ENCODE measurements around the gene SPEF2.

The SPEF2 gene

DNA sequence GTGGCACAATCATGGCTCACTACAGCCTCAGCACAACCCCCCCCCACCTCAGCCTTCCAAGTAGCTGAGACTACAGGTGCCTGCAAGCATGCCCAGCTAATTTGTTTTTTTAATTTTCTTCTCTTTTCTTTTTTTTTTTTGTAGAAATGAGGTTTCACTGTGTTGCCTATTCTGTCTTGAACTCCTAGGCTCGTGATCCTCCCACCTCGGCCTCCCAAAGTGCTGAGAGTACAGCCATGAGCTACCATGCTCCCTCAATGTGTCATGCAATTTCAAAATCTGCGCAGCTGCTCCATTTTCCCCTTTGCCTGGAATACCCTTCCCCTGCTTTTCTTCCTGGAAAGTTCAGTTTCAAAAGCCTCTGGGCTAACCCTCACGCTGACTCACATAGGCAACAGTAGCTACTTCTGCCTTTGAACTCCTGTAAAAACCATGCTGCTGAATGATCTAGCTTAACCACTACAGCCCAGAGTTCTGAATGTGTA, 168.0 kb downstream of the SPEF2 start:
- peak; percentile 55 for DNase-seq

DNA sequence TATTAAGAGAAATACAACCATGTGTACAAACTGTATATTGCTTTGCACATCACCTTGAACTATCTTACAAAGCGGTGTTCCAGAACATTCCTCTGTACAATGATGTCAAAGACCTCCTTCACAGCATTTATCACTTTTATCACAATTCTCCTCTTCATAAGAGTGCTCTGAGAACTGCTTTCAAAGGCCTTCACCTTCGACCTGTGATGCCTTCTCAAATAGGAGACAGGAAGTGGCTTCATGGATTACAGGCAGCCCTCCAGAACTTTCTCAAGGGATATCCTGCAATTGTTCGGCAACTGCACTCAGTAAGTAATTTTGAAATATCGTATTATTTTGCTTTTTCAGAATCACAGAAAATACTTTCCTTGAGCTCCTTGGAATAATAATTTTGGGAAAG, 171.1 kb downstream of the SPEF2 start:
- no peak for DNase-seq

DNA sequence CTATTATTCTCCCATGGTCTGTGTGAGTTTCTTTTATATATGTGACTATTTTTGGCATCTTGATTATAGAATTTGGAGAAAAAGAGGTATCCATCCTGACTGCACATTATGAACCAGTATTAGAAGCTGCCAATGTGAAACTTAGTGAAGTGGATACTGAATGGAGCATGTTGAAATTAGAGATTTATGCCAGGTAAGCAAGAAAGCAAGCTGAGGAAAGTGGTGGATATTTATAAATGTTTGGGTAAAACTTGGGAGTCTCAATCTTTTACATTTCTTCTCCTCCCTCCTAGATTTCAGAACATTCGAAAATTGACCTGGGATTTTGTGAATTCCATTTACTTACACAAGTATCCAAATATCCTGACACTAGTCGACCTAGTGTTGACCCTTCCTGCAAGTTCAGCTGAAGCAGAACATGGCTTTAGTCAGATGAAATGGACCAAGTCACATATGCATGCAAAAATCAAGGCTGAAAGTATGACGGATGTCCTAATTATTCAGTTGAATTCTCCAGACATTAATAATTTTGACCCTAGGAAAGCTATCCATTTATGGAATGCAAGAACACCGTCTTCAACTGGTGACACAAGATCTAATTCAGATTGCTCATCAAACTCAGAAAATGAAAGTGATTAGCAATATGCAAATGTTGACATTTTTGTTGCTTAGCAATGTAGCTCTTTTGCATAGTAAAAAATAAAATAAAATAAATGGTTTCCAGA, 172.2 kb downstream of the SPEF2 start:
- DNase-seq: peak; percentile 64

DNA sequence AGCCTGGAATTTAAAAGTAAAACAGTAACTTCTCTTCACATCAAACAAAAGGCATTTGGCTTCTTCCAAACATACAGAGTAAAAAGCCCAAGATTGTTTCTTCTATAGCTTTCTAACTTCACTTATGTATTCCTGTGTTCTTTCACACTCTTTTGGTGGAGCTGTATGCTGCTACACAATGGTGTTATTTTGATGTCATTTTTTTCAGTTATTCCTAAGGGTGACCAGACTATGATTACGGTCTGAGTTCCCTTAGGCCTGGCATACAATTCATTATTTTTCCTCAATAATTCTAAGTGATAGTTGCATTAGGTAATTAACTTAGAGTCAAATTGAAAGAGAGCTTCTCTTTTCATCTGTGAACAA, 172.8 kb downstream of the SPEF2 start:
- DNase-seq: no peak

DNA sequence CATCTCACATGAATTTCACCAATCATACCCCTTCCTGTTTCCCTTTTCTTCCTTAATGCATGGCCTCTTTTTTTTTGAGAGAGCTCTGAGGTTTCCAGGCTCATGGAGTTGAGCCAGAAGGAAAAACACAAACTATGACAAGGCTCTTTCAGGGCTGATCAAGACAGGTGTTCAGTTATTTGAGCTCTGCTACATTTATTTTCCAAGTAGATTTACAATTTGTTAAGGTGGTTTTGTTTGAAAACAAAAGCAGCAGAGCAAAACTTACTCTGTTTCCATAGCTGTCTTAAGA, 176.6 kb downstream of the SPEF2 start:
- no peak for DNase-seq

DNA sequence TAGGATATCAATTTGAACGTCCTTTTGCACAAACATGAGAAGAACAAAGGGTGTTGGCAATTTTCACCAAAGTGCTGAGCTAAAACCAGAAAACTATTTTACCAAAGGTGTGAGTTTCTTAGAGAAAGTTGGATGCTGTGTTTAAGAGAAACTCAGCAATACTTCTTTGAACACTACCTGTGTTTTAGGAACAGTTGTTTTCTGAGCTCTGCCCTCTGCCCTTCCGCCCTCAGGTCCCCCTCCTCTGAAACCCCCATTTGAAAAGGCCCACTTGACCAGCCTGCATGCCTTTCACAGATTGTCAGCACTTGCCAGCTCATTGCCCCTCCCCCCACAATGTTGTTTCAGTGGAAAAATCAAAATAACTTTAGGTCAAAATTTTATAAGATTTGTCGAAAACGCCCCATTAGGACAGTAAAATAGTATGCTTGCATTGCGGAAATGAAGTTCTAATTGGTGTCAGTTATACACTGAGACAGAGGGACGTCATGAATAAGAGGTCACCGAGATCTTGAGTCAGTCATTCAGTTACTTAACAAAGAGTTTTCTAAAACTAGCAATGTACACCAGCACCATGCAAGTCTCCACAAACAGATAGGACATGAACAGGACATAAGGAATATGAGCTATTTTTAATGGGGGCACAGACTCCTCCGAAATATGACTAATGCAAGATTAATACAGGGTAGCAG, 177.2 kb downstream of the SPEF2 start:
- DNase-seq: no peak

DNA sequence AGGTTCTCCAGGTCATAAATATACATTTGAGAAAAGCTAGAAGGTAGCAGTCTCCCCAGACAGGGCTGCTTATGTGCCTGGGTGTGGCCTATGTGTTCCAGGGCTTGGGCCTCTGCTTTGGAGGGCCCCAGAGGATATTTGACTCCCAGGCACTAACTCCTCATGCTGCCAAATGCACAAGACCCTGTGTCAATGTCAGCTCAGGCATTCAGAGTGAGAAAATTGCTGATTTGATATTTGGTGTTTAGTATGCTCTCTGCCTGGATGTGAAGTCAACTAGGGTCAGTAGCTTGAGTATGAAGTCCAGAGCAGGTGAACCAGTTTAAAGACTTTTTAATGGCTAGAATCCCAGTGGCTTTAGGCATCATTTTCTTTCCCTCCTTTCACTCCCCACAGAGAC, 181.5 kb downstream of the SPEF2 start:
- DNase-seq: no peak

DNA sequence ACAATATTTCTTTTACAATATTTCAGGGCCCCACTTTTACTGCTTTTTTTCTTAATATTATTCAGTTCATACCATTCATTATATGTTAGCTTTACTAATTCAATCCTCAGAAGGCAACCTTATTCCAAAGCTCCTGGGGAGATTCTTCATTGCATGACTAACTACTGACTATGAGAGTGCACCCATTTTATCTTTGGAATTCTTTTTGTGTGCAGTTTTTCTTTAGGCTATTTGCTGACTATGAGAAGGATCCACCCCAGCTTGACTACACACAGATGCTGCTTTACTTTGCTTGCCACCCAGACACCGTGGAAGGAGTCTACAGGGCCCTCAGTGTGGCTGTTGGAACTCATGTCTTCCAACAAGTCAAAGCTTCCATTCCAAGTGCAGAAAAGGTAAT, 182.1 kb downstream of the SPEF2 start:
- no peak for DNase-seq

DNA sequence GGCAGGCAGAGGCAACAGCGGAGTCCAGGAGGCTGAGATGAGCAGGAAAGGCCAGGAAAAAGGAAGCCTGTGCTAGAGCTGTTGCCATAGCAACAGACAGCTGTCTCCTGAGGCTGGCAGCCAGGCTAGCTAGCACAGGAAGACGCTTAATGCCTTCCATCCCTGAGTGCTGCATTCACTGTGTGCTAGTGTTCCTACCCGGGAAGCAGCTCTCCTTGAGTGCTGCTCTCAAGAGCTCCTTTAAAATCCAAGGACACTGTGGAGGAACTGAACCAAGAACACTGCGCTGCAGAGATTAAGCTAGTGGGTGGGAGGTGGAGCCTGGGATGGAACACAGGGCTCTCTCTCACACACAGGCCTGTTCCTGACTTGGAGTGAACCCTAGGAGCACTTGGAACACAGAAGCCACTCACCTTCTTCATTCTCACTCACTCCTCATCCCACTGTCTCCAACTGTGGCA, 185.6 kb downstream of the SPEF2 start:
- DNase-seq: no peak

DNA sequence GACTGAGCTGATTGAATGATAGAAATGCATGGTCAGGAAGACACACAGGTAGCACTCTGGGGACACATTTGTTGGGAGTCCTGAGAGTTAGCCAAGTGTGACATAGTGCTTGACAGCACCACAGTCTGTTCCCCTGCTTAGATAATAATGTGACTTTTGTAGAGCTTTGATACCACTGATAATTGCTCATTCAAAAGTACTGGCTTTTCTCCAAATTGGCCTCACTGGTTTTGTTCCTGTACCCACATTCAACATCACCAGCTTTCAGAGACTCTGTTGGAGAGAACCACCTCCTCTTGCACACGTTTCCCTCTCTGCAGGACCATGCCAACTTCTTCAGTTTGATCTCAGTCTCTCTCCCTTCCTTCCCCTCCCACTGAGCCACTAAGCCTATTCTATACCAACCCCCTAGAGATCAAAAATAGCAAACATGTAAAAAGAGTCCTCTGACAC, 186.6 kb downstream of the SPEF2 start:
- DNase-seq: no peak

DNA sequence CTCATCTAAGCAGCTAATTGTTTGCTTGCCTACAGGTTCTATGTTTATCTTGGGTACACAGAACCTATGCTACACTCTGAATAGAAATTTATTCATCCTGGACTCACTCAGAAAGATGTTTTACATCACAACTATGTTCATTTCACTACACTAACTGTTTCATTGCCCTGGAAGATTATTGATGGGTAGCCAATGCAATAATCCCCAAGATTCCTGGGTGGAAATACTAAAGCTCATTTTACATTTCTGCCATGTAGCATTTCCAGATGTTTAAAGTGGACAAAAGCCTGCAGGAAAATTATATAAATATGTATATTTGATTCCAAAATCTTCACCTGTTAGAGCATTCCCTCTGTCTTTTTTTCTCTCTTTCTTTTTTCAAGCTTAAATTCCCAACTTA, 187.2 kb downstream of the SPEF2 start:
- DNase-seq: no peak

DNA sequence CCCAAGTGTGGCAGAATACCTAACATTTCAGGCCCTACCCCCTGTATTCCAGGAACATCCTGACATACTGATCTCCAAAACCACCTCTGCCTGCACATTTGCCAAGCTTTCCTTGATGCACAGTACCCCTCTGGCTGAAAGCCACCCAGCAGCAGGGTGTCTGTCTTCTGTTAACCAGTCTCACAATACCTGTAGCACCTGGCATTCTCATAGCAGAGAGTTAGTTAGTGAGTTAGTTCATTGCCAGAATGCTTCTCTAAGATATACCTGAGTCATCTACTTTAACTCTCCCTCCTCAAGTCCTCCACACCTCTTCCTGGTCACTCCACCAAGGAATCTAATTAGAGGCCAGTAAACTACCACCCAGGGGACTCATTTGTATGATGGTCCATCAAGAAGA, 192.9 kb downstream of the SPEF2 start:
- peak; percentile 64 for DNase-seq

DNA sequence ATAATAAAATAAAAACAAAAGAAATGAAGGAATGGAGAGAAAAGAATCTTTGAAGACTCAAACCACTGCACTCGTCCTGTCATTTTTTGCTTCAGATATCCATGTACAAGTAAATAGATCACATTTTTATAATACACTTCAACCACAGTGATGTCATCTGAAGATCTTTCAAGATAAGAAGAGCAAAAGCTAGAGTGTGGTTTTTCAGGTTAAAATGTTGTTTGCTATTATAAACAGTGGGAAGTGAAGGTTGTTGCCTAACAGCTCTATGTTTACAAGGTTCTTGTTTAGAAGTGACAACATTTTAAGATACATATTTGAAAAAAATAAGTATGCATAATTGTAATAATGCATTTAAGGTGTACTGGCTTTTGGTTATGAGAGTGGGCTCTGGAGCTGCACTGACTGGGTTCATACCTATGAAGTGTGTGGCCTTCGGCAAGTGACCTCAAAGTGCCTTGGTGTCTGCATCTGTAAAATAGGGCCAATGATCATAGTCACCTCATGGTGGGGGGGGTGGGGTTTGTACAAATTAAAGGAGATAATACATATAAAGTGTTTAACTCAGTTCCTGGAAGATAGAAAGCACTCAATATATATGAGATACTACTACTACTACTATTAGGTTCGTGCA, 193.6 kb downstream of the SPEF2 start:
- DNase-seq: peak; percentile 95

DNA sequence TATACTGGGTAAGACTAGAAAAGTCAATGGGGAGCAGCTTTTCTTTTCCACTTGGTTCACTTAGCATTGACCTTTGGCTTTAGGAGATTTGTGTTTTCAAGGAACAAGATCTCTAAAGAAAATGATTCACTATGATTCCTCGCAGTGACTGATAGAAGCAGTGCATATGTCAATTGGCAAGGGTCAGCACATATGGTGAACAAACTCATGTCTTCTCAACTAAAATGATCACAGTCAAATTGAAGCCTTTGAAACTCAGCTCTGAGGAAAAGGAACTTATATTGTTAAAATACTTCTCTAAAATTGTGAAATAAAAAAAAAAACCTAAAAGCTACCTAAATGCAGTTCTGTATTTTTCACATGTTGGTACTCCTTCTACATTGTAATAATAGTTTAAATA, 195.9 kb downstream of the SPEF2 start:
- no peak for DNase-seq

DNA sequence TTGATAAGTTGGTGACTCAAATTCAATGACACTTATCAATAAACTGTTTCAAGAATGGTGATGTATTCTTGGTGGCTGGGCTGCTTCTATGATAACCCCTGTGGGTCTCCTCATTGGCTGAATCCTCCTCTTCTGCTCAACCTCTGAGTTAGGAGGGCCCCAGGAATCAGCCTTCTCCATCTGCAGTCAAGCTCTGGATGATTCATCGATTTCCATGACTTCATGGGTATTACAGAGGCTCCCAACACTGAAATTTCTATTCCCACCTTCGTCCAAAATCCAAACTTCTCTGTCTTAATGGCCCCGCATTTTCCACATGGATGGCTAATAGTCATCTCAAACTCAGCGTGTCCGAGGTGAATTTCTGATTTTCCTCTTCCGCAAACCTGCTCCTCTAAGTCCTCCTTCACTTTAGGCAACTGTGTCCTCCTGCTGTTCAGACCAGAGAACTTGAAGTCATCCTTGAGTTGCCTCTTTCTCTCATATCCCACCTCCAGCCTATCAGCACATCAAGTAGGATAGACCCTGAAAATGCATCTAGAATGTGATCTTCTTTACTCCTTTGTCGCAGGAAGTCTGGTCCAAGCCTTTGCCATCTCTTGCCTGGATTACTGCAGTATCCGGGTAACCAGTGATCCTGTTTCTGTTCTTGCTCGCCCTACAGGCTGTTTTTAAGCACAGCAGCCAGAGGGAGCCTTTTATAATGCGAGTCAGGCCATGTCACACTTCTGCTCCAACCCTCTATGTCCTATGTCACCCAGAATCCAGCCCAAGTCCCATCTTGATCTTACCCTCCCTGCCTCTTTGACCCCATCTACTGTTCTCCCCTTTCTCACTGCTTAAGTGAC, 197.7 kb downstream of the SPEF2 start:
- peak; percentile 67 for DNase-seq

DNA sequence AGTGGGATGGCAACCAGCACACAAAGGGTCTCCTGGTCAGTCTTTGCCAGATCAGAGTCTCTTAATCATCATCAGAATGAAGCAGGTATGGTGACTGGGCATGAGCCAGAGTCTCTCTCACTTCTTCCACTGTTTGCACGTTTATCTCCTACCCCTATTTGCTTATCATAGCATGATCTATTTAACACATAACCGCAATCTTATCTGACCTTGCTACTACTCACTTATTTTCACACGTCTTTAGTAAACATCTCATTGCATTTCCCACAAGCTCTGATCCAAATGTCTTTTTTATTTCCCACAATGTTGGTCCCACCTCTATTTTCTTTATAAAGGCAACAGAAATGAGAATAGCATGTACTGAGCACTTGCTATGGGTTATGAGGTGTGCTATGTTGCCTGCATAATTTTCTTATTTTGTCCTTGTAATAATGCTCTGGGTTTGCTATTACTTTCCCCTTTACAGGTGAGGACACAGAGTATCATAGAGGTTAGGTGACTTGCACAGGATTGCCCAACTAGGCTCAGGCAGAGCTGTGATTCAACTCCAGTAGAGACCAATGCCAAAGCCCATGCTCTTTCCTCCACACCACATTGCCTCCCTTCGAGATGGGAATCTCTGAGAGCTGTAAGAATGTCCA, 199.3 kb downstream of the SPEF2 start:
- peak; percentile 87 for DNase-seq

DNA sequence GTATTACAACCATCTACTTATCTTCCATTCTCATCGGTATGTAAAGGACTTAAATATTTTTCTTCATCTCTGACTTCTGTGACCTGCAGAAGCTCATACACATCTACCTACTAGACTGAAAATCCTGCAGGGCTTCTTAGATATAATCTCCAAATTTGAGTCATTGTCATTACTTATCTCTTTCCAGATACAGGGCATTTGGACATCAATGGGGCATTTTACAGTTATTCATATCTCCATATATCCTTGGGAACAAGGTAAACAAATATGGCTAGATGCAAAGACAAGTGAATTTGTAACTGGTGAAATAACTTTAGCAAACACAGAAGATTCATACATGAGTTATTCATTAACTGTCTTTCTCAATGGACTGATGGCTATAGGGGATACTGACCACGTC, 201.4 kb downstream of the SPEF2 start:
- no peak for DNase-seq

DNA sequence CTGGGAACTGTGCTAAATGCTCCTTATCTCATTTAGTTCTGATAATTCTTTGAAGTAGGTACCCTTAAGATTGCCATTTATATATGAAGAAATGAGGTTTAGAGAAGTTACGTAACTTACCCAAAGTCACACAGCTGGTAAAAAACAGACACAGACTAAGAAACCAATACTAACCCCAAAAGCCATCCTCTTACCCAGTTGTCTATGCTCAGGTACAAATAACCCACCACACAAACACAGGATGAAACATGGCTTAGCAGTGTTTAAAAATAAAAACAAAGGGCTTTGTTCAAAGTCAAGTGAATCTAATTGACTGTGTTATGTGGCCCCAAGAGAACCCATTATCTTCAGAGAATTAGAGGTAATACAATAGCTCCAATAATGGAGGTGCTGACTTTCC, 202.0 kb downstream of the SPEF2 start:
- DNase-seq: peak; percentile 60

DNA sequence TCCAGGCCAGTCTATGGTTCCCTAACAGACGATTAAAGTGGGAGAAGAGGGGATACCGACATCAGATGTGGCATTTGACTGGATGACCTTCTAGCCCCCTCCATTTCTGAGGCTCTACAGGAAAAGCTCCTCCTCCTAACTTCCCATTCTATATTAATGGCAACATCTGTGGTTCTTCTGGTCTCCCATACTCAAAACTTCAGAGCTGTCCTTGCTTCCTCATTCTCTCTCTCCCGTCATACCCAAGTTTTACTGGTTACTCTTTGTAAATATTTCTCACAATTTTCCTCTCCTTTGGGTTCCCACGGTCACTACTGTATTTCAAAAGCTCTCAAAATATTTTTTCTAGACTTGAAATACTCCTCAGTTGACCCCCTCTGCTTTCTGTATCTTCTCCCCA, 203.1 kb downstream of the SPEF2 start:
- DNase-seq: no peak

DNA sequence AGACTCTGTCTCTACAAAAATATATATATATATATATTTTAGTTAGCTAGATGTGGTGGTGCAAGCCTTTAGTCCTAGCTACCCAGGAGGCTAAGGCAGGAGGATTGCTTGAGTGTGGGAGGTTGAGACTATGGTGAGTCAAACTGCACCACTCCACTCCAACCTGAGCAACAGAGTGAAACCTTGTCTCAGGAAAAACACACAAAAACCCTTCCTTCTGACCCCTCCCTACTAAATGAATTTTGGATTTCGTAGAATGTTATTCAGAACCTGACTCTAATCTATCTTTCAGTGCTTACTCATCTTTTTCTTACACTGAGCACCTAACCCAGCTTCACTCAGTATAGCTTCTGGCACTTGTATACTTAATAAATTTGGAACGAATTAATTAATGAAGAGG, 203.8 kb downstream of the SPEF2 start:
- DNase-seq: peak; percentile 67

DNA sequence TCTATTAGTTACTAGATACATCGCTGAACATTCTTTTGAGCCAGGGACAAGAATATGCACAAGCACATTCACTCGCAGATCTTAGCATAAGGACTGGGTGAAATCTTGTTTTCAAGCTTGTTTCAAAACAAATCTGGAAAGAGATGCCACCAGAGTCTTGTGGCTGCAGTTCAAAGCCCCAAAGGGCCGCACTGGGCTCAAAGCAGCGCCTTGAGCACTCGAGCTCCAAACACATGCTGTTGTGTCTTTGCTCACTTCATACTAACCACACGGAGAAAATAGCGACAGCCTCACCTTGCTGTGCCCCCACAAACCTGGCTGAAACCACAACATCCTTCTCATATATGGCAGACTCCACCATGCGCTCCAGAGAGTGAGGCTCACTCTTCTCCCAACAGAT, 204.8 kb downstream of the SPEF2 start:
- peak; percentile 72 for DNase-seq

DNA sequence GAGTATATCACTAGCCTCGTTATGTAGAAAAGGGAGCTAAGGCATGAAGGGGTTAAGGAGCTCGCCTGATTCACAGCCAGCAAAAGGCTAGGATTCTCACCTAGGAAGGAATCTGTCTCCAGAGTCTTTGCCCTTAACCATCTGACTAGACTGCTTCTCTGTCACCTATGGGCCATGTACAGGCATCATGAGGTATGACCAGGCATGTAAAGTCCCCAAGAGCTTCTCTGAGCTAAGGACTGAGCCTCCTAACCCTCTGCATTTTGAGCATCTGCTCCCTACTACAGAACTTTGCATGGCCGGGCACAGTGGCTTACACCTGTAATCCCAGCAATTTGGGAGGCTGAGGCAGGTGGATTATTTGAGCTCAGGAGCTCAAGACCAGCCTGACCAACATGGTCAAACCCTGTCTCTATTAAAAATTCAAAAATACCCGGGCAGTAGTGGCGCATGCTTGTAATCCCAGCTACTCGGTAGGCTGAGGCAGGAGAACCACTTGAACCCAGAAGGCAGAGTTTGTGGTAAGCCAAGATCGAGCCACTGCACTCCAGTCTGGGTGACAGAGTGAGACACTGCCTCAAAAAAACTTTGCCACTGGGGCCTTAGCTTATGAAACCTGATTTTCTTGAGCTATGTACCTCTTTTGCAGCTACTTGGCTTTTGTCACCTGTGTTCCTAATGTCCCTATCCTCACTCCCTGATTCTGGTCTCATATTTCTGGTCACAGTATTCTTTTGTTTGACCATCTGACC, 205.9 kb downstream of the SPEF2 start:
- no peak for DNase-seq

Data from CD4-positive, alpha-beta T cell treated with Interleukin-4 for 4 hours (primary cell).